IPS DF 4.7 (cell line): ENCODE results near the gene SLC22A12.

Experiments
- DNase-seq: peaks from one replicate; pipeline ENCODE4 v3.0.0-alpha.2; 2013; ENCODE audit warnings: low spot score; ENCODE audit errors: extremely low read depth

The SLC22A12 gene

DNA sequence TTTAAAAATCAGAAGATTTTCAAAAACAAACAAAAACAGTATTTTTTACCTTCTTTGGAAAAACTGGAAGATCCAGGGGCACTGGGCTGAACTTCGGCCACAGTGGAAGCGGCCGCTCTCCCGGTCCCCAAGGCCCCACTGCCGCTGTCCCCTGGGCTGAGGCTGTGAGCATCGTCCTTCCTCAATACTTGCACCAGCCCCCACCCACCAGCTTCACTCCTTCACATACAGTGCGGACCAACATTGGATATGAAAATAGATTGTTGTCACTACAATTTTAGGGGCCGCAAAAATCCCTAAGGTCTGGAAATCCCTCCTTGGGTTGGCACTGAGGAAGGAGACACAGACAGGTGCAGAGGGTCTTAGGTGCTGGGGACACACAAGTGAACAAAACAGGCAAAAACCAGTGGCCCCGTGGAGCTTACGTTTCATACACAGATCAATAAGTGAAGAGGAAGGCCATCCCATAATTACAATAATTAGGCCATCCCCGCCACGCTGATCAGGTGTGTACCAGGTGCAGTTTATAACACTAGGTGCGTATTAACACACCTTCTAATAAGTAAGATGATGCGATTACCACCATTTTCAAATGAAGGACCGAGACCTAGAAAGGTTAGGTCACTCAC, 28.2 kb upstream of the SLC22A12 start:
- DNase-seq, result no peak

- no peak for DNase-seq
Measured at GRCh38 chr11:64563966-64564365, 27.1 kb upstream of the SLC22A12 start.

DNA sequence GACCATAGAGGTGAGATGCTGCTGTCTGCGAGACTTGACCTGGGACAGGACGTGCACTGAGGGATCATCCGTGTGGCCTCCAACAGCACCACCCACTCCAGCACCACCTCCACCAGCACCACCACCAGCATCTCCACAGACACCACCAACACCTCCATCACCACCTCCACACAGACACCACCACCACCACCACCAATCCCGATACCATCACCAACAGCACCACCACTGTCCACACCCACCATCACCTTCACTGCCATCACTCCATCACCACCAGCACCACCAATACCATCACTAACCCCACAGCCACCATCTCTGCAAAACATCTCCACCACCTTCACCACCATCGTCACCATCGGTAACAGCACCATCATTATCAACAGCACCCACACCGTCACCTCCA, 26.6 kb upstream of the SLC22A12 start:
- no peak for DNase-seq

GRCh38 chr11:64564947-64565889, 25.8 kb upstream of the SLC22A12 start:
- no peak for DNase-seq

DNA sequence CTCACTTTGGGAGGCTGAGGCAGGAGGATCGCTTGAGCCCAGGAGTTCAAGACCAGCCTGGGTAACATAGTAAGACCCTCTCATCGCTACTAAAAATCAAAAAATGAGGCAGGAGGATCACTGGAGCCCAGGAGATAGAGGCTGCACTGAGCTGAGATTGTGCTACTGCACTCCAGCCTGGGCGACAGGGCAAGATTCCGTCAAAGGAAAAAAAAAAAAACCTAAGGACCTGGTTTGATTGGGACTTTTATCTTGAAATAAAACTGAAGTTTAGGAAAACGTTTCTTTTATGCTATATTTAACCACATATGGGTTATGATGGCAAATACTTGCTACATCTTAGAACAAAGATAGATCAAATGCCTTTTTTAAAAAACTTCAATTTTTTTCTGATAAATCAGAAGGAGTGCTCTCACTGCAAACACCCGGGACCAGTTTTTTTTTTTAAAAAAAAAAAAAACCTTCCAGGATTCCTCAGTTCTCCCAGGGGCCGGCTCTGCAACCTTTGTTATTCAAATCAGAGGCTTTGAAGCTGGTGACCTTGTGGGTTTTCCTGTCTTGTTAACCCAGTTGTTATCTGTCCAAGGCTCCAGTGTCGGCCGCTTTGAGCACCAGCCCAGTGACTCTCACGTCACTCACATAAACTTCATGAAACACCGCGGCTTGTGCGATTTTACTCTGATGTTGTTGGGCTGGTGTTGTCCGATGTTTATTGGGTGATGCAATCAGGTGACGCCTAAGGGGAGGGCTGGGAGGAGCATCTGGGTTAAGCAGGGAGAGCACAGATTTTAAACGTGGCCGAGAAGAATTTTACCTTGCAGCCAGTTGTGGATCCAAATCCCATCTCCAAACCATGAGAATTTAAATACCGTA, 24.7 kb upstream of the SLC22A12 start:
- DNase-seq, result no peak

DNA sequence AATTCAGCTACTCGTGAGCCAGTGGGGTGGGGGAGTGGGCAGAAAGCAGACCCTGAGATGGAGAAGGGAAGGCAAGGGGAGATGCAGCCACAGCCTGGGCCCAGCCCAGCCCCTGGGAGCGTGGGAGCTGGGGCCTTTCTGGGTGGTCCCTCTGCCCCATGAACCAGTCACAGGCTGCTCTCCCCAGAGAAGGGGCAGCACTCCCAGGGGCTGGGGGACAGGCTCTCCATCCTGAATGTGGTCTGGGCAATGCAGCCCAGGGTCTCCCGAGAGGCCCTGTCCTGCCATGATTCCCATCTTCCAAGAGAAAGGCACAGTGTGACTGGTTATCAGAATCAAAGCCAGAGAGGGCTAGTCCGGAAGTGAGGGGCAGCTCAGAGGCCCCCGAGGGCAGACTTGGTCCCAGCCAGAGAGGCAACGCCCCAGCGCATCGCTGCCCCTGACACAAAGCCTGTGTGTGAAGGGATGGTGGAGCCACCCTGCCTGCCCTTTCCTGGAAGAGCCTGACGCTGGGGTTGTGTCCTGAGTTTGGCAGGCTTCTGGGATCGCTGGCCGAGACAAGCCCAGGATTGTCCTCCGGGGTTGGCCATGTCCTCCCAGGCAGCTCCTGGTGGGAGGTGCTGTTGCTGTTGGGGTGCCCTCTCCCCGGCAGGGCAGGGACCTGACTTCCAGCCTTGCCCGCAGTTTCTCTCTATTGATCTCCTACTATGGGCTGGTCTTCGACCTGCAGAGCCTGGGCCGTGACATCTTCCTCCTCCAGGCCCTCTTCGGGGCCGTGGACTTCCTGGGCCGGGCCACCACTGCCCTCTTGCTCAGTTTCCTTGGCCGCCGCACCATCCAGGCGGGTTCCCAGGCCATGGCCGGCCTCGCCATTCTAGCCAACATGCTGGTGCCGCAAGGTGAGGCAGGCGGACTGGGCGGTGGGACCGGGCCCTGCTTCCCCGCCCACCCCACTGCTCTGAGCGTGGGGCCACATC, 23.8 kb upstream of the SLC22A12 start:
- DNase-seq, result no peak

- DNase-seq, result no peak
Measured at GRCh38 chr11:64568041-64568571, 22.9 kb upstream of the SLC22A12 start.

DNA sequence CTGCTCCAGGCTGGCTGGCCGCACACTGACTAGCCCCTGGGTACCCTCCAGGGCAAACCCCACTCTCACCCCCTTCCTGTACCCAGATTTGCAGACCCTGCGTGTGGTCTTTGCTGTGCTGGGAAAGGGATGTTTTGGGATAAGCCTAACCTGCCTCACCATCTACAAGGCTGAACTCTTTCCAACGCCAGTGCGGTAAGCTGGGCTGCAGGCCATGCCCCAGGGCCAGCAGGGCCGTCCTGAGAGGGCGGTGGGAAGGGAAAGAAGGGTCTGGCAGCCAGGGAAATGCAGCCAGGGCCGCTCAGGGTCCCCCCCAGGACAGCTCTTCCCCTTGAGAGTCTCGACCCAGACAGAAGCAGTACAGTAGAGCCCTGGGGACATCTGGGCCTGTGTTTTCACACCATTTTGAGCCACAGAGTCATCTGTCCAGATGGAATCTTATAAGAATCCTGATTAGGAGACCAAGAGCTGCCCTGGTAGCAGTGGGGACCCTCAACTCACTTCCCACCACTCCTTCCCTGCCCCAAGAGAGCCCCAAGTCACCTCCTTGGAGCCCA, 22.4 kb upstream of the SLC22A12 start:
- no peak for DNase-seq

DNA sequence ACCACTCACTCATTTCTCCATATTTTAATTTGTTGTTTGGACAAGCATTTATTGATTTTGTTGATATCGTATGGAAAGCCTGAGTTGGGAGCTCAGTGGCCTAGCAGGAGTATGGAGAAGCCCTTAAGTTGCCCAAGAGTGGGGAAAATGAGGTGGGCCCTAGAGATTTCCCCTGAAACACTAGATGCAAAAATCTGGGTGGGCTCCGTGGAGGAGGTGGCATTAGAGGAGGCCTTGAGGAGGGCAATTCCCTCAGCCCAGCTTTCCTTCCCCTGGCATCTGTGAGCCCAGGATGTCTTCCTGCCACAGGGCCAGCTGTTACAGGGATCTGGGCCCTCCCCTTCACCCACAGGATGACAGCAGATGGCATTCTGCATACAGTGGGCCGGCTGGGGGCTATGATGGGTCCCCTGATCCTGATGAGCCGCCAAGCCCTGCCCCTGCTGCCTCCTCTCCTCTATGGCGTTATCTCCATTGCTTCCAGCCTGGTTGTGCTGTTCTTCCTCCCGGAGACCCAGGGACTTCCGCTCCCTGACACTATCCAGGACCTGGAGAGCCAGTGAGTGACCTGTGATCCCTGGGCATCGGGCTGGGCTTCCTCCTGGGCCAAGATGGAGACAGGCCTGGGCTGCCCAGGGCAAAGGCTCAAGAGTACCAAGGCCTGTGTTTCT, 21.6 kb upstream of the SLC22A12 start:
- no peak for DNase-seq

- DNase-seq, result no peak
Measured at GRCh38 chr11:64570341-64570740, 20.7 kb upstream of the SLC22A12 start.

GRCh38 chr11:64571050-64571409, 20.0 kb upstream of the SLC22A12 start:
- no peak for DNase-seq

- DNase-seq, result no peak
Measured at GRCh38 chr11:64571410-64572091, 19.5 kb upstream of the SLC22A12 start.

GRCh38 chr11:64572143-64572542, 18.9 kb upstream of the SLC22A12 start:
- DNase-seq, result no peak

- no peak for DNase-seq
Measured at GRCh38 chr11:64577202-64577601, 13.8 kb upstream of the SLC22A12 start.

DNA sequence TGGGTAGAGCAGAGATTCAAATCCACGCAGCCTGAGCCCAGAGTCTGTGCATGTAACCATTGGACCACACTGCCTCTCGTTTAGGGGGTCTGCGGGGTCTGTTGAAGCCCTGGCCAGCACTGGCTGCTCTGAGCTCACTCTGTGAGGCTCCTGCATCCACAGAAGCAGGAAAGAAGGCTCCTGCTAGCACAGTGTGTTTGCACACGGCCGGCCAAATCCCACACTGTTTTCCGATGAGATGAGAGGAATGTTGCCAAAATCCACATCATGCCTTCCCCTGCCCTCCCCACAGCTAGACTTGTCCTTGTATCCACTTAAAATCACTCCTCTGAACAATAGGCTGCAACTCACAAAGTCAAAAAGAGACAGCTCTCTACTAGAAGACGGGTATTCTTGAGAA, 10.6 kb upstream of the SLC22A12 start:
- DNase-seq, result no peak

- no peak for DNase-seq
Measured at GRCh38 chr11:64581057-64581523, 9.9 kb upstream of the SLC22A12 start.

GRCh38 chr11:64582885-64583284, 8.1 kb upstream of the SLC22A12 start:
- no peak for DNase-seq

- DNase-seq, result no peak
Measured at GRCh38 chr11:64583296-64584262, 7.4 kb upstream of the SLC22A12 start.
